ENCODE data around the gene CRYGS.
"Not testable (repeated sequence)": the region's sequence is repeated elsewhere in the genome, so short reads cannot be mapped to it uniquely, and the experiment has no call there.

The CRYGS gene

DNA sequence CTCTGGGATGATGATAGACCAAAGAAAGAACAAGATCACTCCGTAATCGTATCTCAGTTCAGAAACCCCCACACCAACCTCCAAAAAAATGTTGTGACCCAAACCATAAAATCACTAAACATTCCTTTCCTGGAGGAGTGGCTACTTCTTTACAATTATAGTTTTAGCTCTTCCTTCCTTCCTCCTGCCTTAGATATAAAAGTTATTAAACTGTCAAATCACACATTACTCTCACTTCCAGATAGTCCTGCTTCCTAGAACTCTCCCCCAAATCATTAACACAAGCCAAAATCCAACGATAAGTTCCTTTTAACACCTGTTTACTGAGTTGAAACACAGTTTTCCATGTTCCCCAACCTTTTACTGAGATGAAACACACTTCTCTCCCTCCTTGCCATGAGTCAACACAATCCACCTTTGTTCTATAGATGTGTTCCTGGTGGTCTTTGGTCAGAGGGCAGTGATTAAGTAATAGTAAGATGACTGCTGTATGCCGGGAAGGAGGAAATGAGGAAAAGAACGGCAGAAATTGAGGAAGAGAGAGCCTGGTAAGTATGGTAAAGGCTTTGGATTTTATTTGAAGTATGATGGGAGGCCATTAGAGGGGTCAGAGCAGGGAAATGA is 8.3 kb upstream of the CRYGS start:
- no peak for DNase-seq (ENCODE audit: low read depth in 2 of 2)

GRCh38 chr3:186551387-186551786 is 7.2 kb upstream of the CRYGS start:
- DNase-seq (ENCODE audit: low read depth in 2 of 2): no peak

GRCh38 chr3:186549497-186549896 is 5.3 kb upstream of the CRYGS start:
- no peak for DNase-seq (ENCODE audit: low read depth in 2 of 2)

GRCh38 chr3:186540835-186541226 is 3.3 kb downstream of the CRYGS start:
- no peak for DNase-seq (ENCODE audit: low read depth in 2 of 2)

DNA sequence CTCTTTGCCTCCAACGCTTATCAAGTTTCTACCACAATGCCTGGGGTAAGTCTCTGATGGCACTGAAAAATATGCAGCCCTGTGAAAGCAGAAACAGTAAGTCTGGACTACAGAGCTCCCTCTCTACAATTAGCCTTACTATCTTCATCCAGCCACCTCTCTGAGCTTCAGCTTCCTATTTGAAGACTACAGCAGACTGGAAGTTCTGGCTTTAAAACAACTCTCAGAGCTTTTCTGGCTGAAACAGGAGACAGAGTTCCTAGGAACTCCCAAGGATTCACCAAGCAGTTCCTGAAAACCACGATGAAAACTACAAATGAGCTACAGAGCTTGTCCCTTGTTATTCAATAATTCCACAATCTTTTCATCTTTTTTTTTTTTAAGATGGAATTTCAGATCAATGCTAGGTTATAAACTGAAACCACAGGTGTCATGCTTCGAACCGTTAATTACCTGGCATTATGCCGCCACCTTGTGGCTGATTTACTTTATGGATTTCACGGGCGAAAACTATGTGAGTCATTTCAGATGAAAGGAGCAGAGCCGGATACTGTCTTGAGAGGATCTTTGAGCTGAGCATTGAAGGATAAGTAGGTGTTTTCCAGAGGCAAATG is 3.9 kb downstream of the CRYGS start:
- peak; percentile 56 to 75 for DNase-seq (ENCODE audit: low read depth in 2 of 2)

- no peak for DNase-seq (ENCODE audit: low read depth in 2 of 2)
These were observed 5.4 kb downstream of the CRYGS start for GRCh38 chr3:186538779-186539178.

- DNase-seq (ENCODE audit: low read depth in 2 of 2): no peak
These were observed 7.0 kb downstream of the CRYGS start for GRCh38 chr3:186536883-186537844.

DNA sequence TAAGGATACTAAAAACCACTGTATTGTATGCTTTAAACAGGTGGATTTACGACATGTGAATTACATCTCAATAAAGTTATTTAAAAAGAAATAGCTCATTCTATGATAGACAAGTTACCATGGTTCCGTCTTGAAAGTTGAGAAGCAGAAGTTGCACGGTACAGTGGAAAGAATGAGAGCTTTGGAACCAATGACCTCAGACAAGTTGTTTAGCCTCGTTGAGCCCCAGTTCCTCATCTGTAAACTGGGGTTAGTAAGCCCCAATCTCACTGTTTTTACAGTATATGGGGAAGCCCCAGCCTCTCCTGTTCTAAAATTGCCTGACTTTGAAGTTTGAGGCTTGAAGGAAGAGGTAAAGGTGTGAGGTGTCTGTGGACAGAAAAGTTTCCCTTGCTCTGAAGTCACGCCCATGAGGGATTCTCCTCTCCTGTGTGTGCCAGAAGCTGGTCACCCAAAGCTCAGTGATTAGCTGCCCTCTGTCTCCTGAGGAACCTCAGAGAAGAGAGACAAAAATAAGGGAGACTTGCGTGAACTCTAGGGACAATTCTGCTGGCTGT is 10.0 kb downstream of the CRYGS start:
- DNase-seq (ENCODE audit: low read depth in 2 of 2): peak; percentile 47 to 56

DNA sequence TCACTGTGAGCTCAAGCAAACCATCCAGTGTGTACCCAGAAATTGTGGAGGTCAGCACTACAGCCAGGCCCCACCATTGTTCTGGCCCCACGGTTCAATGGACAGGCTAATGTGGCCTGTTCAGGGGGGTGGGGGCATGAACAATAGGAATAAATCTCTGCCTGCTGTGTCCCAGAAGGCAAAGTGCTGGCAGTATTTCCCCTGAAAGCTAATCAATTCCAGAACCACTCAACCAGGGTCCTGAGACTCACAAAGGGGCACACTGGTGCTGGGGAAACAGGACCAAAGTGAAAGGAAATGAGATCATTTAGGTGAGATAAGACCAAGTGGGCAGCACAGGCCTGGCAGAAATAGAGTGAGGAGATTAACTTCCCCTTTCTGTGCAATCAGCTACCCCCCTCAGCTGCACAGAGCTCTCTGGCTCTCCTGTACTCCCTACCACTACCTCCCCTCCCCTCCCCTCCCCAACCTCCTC is 11.5 kb downstream of the CRYGS start:
- DNase-seq (ENCODE audit: low read depth in 2 of 2): no peak

GRCh38 chr3:186531694-186532093 is 12.5 kb downstream of the CRYGS start:
- not testable (repeated sequence) for DNase-seq (ENCODE audit: low read depth in 2 of 2)

GRCh38 chr3:186530415-186530814 is 13.8 kb downstream of the CRYGS start:
- no peak for DNase-seq (ENCODE audit: low read depth in 2 of 2)

- no peak for DNase-seq (ENCODE audit: low read depth in 2 of 2)
These were observed 14.8 kb downstream of the CRYGS start for GRCh38 chr3:186529201-186529999.

DNA sequence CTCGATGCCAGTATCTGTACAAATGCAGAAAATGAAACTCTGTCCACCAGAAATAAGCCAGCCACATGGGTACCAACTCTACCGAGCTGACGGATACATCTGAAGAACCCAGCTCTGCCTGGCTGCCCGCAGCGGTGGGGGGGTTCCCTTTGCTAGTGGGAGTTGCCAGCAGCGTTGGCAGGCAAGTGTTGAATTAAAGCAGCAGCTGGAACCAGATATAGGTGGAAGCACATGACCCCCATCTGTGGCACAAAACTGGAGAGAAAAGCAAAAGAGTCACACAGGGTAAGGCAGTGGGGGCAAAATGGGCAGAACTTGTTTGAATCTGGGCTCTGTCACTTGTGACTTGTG is 17.9 kb downstream of the CRYGS start:
- no peak for DNase-seq (ENCODE audit: low read depth in 2 of 2)

- no peak for DNase-seq (ENCODE audit: low read depth in 2 of 2)
These were observed 18.6 kb downstream of the CRYGS start for GRCh38 chr3:186525369-186526255.

- no peak for DNase-seq (ENCODE audit: low read depth in 2 of 2)
These were observed 19.6 kb downstream of the CRYGS start for GRCh38 chr3:186524616-186525015.

DNA sequence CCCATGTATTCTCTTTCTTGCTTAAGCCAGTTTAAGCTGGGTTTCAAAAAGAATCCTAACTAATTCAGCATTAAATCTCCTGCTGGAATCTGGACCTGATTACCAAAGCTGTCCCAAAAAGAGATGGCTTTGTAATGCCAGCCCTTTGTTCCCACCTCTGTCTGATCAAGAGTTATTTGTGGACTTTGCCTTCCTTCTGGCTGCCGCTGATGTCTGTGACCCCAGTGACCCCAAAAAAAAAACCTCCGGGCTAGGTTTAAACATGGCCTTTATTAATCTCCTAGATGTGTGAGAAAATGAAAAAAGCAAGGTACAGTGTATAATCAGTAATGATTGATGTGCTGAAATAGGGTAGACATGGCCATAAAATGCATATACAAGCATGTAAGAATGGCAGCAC is 20.7 kb downstream of the CRYGS start:
- no peak for DNase-seq (ENCODE audit: low read depth in 2 of 2)

DNA sequence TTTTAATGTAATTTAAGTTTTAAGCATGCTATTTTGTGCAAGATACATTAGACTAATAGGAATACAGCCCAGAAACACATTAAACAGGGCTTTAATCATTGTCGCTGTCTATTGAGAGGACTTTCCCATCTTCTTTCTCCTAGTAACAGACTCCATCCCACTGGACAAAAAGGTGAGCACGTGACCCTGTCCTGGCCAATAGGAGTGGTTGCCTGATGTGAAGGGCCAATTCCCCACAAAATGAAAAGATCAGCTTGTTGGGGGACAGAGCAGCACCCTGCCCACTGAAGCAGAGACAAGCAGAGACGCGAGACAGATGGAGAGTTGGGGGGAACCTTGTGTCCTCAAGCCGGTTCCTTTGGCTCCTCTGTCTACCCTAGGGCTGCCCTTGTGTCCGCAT is 21.2 kb downstream of the CRYGS start:
- DNase-seq (ENCODE audit: low read depth in 2 of 2): no peak

DNA sequence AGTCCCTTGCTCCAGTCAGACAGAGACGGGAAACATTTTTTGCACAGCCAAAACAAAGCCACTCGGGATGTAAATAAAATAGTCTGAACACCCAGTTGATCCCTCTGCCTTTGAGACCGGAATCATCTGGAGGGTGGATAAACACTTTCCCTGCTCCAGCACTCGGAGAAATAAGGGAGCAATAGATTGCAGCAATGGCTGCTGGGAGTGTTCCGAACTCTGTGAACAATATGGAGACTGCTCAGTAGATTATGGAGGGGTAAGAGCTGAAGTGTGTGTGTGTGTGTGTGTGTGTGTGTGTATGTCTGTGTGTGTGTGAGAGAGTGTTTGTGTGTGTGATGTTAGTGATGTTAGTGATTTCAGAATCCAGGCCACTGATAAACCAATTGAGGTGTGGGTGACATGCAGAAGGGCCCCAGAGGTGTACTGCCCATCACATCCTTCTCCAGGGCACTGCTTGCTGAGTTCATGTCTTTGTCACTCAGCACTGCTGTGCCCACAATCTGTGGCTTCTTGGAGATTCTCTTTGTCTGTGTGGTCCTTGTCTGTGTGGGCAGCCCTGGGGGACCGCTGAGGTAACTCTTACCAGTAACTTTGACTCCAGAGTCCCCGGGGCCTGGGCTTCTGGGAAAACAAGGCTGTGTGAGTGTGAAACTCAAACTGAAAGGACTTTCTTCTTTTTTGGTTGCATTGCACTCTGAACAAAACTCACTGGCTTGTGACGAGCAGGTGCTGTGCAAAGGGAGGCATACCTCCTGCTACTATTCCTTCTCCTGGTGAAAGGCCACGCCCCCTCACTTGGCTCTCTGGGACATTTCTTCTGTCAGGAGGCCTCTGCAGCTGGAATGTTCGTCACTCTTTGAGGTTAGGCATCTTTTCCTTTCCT is 23.0 kb downstream of the CRYGS start:
- peak in 1 of 2 donors; percentile 46 for DNase-seq (ENCODE audit: low read depth in 2 of 2)

GRCh38 chr3:186520431-186520830 is 23.7 kb downstream of the CRYGS start:
- DNase-seq (ENCODE audit: low read depth in 2 of 2): no peak
